Measurements from ENCODE around the gene ARHGAP40. TPM values are rescaled to one million over a fixed set of nuclear protein-coding genes. Genes with fewer than 3 reads are reported as not detected.

ARHGAP40 gene
- total and polyA plus RNA-seq, 2 of the 4 experiments (the other 2 are of a cell fraction), result not detected

DNA sequence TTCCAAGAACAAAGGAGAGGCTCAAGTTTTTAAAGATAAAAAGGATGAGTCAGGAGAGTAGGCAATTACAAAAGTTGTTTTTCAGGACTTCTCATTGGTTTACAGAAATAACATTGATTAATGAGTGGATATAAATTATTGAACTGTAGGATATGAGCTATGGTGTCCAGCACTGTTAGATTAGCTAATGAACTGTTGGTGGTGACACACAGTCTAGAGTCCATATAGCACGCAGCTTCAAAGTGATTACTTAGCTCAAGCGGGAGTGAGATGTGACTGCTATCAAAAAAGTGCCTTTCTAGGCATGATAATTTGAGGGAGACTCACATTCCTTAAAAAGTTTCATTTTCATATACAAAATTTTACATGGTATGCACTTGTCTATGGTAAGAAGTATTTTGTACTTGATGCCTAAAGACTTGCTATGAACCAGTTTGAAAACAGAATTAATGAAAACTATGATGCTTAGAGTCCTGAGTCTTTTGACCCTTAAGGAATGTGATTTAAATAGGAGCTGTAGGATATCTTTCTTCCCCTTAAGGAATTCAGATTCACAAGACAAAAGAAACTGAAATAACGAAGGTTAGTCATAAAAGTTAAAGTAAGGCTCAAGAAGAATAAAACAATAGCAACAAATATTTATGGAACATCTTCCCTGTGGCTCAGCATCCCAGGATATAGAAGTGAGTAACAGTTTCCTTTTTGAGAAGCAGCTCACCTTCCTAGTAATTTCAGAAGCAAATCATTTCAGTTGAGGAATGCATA lies 42.8 kb upstream of the ARHGAP40 start:
- H3K4me1 ChIP-seq (ENCODE audit: control insufficient read depth, insufficient read depth, low read length), result no peaks in the 10 kb centered on the region
- CTCF ChIA-PET, result interaction anchor here (1.3 kb wide), 1 partner anchor 8 kb away, joined by 3 read pairs; no protein-coding TSS in a partner anchor
- H3K9me3 ChIP-seq (ENCODE audit: control insufficient read depth, insufficient read depth, low read length), result no peaks in the 10 kb centered on the region
- no peaks in the 10 kb centered on the region for H4K20me1 ChIP-seq (ENCODE audit: insufficient read depth, low read length)
- no CpG with 5 or more reads among the region's 3 CpGs for WGBS, 2 experiments (ENCODE audit: extremely low coverage in 2 of 2, insufficient read length in 1 of 2)
- H3K9me1 ChIP-seq (ENCODE audit: insufficient read depth, low read length), result no peaks in the 10 kb centered on the region
- no peak overlapping the region for H2BK15ac ChIP-seq (ENCODE audit: low read depth, low read length)
- ATAC-seq (ENCODE audit: low read depth) (no peak), DNase-seq (no peak)
- H3K4ac ChIP-seq (ENCODE audit: low read depth, low read length), result no peak overlapping the region
- dilution Hi-C loops (cut with HindIII; ENCODE audit: low sequenced_read_pairs, unreplicated experiment) (no loop called here), intact Hi-C loops (cut with micrococcal nuclease) (loop anchor here (5.0 kb wide), 1 partner anchor 36 kb away; no protein-coding TSS in a partner anchor), in situ Hi-C loops (cut with MboI; ENCODE audit: low sequenced_read_pairs) (no loop called here)
- no peak overlapping the region for H2BK20ac ChIP-seq (ENCODE audit: low read depth, low read length)
- peaks cover 17% of the 10 kb centered on the region for H3K36me3 ChIP-seq (ENCODE audit: control insufficient read depth, insufficient read depth, low read length)
- H3K14ac ChIP-seq (replicated peaks; ENCODE audit: low read depth, low read length), result no peak overlapping the region
- TSS peak; percentile 25 for BruUV-seq (replicated peaks)
- no peak overlapping the region for H3K4me2 ChIP-seq (ENCODE audit: low read depth, low read length)
- no peak overlapping the region for H4K91ac ChIP-seq (ENCODE audit: insufficient read depth, low read depth, low read length)
- no peaks in the 10 kb centered on the region for H3K27me3 ChIP-seq (ENCODE audit: control insufficient read depth, insufficient read depth, low read length)
- H3K18ac ChIP-seq (ENCODE audit: low read depth, low read length), result no peak overlapping the region
- no peak overlapping the region for H2AK5ac ChIP-seq (ENCODE audit: low read depth, low read length)
- H2AK9ac ChIP-seq (replicated peaks; ENCODE audit: low read depth, low read length, poor library complexity), result no peak overlapping the region
- no peak overlapping the region for H4K8ac ChIP-seq (ENCODE audit: low read depth in 2 of 2, low read length in 2 of 2)
- no peak overlapping the region for H3K23ac ChIP-seq (ENCODE audit: low read depth, low read length)
- H4K5ac ChIP-seq (ENCODE audit: low read depth, low read length), result no peak overlapping the region
- TF ChIP-seq RFX5 (IDR thresholded peaks at IDR 0.05; ENCODE audit: low read depth, low read length) (no peak), SMC3 (IDR thresholded peaks at IDR 0.05; ENCODE audit: low read depth, low read length) (no peak), MAZ (IDR thresholded peaks at IDR 0.05; ENCODE audit: borderline replicate concordance, low read depth, low read length) (no peak), CHD1 (IDR thresholded peaks at IDR 0.05; ENCODE audit: low read depth, low read length) (no peak), NFE2L2 (IDR thresholded peaks at IDR 0.05; ENCODE audit: low read depth, low read length) (no peak), BHLHE40 (IDR thresholded peaks at IDR 0.05; ENCODE audit: low read depth, low read length) (no peak), CEBPB (IDR thresholded peaks at IDR 0.05; ENCODE audit: low read depth, low read length) (no peak), RAD21 (IDR thresholded peaks at IDR 0.05; ENCODE audit: low read length) (no peak), RCOR1 (IDR thresholded peaks at IDR 0.05; ENCODE audit: insufficient replicate concordance, low read length) (no peak), FOS (IDR thresholded peaks at IDR 0.05; ENCODE audit: low read depth, low read length) (no peak), POLR2A (IDR thresholded peaks at IDR 0.05; ENCODE audit: low read depth, low read length) (no peak)
- TF ChIP-seq, protein P1, sequence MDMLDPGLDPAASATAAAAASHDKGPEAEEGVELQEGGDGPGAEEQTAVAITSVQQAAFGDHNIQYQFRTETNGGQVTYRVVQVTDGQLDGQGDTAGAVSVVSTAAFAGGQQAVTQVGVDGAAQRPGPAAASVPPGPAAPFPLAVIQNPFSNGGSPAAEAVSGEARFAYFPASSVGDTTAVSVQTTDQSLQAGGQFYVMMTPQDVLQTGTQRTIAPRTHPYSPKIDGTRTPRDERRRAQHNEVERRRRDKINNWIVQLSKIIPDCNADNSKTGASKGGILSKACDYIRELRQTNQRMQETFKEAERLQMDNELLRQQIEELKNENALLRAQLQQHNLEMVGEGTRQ (IDR thresholded peaks at IDR 0.05; ENCODE audit: low read depth, low read length), result no peak
- TF ChIP-seq, protein P2, sequence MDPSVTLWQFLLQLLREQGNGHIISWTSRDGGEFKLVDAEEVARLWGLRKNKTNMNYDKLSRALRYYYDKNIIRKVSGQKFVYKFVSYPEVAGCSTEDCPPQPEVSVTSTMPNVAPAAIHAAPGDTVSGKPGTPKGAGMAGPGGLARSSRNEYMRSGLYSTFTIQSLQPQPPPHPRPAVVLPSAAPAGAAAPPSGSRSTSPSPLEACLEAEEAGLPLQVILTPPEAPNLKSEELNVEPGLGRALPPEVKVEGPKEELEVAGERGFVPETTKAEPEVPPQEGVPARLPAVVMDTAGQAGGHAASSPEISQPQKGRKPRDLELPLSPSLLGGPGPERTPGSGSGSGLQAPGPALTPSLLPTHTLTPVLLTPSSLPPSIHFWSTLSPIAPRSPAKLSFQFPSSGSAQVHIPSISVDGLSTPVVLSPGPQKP (IDR thresholded peaks at IDR 0.05; ENCODE audit: borderline replicate concordance, low read depth, low read length), result no peak
- TF ChIP-seq, protein P3, sequence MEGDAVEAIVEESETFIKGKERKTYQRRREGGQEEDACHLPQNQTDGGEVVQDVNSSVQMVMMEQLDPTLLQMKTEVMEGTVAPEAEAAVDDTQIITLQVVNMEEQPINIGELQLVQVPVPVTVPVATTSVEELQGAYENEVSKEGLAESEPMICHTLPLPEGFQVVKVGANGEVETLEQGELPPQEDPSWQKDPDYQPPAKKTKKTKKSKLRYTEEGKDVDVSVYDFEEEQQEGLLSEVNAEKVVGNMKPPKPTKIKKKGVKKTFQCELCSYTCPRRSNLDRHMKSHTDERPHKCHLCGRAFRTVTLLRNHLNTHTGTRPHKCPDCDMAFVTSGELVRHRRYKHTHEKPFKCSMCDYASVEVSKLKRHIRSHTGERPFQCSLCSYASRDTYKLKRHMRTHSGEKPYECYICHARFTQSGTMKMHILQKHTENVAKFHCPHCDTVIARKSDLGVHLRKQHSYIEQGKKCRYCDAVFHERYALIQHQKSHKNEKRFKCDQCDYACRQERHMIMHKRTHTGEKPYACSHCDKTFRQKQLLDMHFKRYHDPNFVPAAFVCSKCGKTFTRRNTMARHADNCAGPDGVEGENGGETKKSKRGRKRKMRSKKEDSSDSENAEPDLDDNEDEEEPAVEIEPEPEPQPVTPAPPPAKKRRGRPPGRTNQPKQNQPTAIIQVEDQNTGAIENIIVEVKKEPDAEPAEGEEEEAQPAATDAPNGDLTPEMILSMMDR (conservative IDR thresholded peaks at IDR 0.05; ENCODE audit: low read depth, low read length), result no peak
- peaks cover 0 to 5% of the 10 kb centered on the region in 2 experiments; a peak in 1 of 4 replicates for H3K79me1 ChIP-seq (ENCODE audit: low read depth in 1 of 2, low read length in 2 of 2)
- no peak overlapping the region for H3K56ac ChIP-seq (ENCODE audit: extremely low read depth, insufficient read depth, low read length)
- no peak overlapping the region for H2BK5ac ChIP-seq (ENCODE audit: low read depth, low read length, poor library complexity, severe bottlenecking)
- POLR2A ChIA-PET (ENCODE audit: unreplicated experiment), result no interaction called here
- no peak overlapping the region for H3K9ac ChIP-seq (ENCODE audit: low read depth, low read length)
- H3K27ac ChIP-seq (ENCODE audit: insufficient read depth, low read length), result no peak overlapping the region
- no peak overlapping the region for H3K4me3 ChIP-seq (ENCODE audit: insufficient read depth, low read depth, low read length)
- no peak overlapping the region for H2BK120ac ChIP-seq (ENCODE audit: low read depth, low read length)
- H2AFZ ChIP-seq (replicated peaks; ENCODE audit: low read length, poor library complexity), result no peak overlapping the region

Data from IMR-90 (cell line).